Mesenteric fat pad (tissue), 1 donor: ENCODE data around the gene OPN1LW. TPM values are rescaled to one million over a fixed set of nuclear protein-coding genes. Genes with fewer than 3 reads are reported as not detected.

ENCODE experiments used
- total RNA-seq: library from RNA; stranded (reverse); fragmentation: NEBNext Ultra II Directional; extraction: Animal tissue kit (Norgen Biotek cat#: 25700); gene quantifications from one replicate; pipeline ENCODE4 v1.2.1, GENCODE V29; 2021
- donor health status: DM: yes; HTN: yes; CAD: no.

The OPN1LW gene
- total RNA-seq, 1 donor from 2014 or later = not detected

Other genes starting within 250 kb of the OPN1LW start
- 7.2 TPM for gene AVPR2, start 239.6 kb upstream of the OPN1LW start, total RNA-seq
- 43.0 TPM for gene ARHGAP4, start 218.0 kb upstream of the OPN1LW start, total RNA-seq
- gene NAA10, start 209.2 kb upstream of the OPN1LW start, total RNA-seq = 118 TPM
- 34.5 TPM for gene RENBP, start 199.6 kb upstream of the OPN1LW start, total RNA-seq
- 45.3 TPM for gene HCFC1, start 172.4 kb upstream of the OPN1LW start, total RNA-seq
- gene TMEM187, start 171.5 kb upstream of the OPN1LW start, total RNA-seq = 8.7 TPM
- 167 TPM for gene IRAK1, start 124.3 kb upstream of the OPN1LW start, total RNA-seq
- gene MECP2, start 46.5 kb upstream of the OPN1LW start, total RNA-seq = 65.5 TPM
- not detected for gene OPN1MW, start 38.4 kb downstream of the OPN1LW start, total RNA-seq
- not detected for gene OPN1MW2, start 75.5 kb downstream of the OPN1LW start, total RNA-seq
- gene OPN1MW3, start 113.3 kb downstream of the OPN1LW start, total RNA-seq = not detected
- not detected for gene TEX28, start 150.9 kb downstream of the OPN1LW start, total RNA-seq
- gene TKTL1, start 151.6 kb downstream of the OPN1LW start, total RNA-seq = 0.80 TPM
- 1,133 TPM for gene FLNA, start 230.4 kb downstream of the OPN1LW start, total RNA-seq
- gene EMD, start 235.1 kb downstream of the OPN1LW start, total RNA-seq = 57.4 TPM